HG03432 (cell line): ENCODE measurements around the gene ZBED4.
A peak's percentile ranks its signal among the peaks of the same experiment; 100 is the strongest.

Experiments used
- ATAC-seq: cut with Tn5 transposase; IDR thresholded peaks from one replicate; pipeline ENCODE4 v1.9.1; 2021; ENCODE audit warnings: mild to moderate bottlenecking, moderate library complexity; ENCODE audit not compliant: unreplicated experiment

The ZBED4 gene

GRCh38 chr22:49899530-49899929 is 45.9 kb downstream of the ZBED4 start:
- no peak for ATAC-seq

GRCh38 chr22:49900441-49901230 is 47.0 kb downstream of the ZBED4 start:
- ATAC-seq = no peak

DNA sequence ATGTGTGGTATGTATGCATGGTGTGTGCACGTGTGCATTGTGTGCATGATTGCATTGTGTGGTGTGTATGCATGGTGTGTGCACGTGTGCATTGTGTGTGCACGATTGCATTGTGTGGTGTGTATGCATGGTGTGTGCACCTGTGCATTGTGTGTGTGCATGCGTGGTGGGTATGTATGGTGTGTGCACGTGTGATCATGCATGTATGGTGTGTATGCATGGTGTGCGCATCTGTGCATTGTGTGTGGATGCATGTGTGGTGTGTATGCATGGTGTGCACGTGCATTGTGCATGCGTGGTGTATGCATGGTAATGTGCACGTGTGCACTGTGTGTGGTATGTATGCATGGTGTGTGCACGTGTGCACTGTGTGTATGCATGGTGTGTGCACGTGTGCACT is 47.8 kb downstream of the ZBED4 start:
- no peak for ATAC-seq

DNA sequence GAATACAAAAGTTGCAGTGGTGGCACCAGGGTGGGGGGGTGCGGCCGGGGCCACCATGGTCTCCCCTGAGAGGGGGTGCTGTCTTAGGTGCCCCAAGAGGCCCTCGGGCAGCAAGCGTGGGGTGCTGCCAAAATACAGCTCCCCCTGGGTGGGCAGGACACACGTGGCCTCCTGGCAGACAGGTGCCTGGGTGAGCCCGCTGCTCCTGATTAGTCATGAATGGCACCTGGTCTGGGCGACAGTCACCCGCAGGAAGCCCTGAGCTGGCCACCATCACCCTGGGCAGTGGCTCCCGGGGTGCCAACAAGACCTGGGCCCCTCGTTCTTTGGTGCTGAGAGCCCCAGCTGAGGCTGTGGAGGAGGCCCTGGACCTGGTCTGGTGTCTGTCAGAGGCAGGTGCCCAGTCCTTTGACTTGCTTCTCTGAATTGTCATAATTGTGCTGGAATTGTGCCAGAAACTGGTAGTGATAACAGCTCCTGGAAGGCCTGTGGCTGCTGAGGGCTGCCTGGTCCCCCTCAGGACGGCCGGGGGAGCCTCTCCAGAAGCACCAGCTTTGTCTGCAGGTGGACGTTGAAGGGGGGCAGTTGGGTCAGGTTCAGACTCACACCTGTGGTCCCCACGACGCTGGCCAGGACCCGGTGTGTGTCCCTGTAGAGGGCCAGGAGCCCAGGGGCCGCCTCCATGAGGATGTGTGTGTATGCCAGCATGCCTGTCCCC is 49.8 kb downstream of the ZBED4 start:
- no peak for ATAC-seq

- no peak for ATAC-seq
Measured at GRCh38 chr22:49904040-49904369, 50.4 kb downstream of the ZBED4 start.

DNA sequence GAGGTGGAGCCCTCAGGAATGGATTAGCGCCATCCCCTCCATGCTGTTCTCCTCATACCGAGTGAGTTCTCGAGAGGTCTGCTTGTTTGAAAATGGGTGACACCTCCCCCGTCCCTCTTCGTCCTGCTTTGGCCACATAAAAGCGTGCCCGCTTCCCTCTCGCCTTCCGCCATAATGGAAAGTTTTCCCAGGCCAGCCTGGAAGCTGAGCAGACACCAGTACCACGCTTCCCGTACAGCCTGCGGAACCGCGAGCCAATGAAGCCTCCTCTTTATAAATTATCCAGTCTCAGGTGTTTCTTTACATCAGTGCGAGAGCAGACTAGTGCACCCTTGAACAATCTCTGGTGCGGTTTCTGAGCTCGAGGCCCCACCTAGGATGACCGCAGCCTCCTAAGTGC is 51.8 kb downstream of the ZBED4 start:
- no peak for ATAC-seq

DNA sequence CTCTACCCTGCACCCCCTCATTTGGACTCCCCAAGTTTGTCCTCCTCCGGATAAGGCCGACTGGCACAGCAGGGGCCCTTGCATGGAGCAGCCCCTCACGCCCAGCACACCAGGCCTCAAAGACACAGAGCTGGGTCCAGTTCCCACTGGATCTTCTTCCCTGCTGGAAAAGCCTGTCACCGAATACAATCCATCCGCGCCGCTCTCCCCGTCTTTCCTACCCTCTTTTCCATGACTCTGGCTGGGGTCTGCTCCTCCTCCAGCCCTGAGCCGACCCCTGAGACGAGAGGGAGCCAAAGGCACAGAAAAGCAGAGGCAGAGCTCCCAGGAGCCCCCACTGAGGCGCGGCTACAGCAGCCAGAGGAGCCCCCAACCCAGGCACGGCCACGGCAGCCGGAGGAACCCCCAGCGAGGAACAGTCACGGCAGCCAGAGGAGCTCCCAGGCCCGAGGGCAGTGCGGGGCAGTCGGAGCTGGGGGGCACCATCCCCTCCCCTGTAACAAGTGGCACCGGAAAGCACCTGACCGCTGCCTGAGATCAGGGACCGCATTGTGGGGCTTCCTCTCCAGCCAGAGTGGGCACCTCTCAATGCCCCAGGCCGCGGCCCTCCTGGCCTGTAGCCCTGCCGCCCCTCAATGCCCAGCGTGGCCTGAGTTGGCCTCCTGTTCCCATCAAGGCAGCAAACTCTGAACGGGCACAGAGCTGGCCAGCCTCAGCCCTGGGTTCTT is 52.6 kb downstream of the ZBED4 start:
- no peak for ATAC-seq

DNA sequence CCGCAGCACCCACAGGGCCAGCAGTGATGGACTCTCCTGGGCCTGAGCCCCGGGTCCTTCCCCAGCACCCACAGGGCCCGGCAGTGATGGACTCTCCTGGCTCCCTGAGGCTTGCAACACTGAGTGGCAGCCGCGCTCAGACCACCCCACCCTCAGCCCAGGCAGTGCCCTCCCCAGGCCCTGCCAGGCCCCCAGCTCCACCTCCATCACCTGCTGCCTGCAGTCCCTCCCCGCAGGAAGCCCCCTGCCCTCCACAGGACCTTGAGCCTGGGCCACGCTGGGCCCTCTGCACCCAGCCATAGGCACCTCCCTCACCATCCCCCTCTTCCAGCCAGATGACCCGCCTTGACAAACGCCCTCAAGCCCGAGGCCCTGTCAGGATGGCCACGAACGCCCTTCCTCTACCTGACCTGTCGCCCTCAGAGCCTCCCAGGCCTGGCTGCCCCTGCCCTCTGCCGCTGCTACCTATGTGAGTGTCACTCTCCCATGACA is 53.2 kb downstream of the ZBED4 start:
- ATAC-seq = no peak

DNA sequence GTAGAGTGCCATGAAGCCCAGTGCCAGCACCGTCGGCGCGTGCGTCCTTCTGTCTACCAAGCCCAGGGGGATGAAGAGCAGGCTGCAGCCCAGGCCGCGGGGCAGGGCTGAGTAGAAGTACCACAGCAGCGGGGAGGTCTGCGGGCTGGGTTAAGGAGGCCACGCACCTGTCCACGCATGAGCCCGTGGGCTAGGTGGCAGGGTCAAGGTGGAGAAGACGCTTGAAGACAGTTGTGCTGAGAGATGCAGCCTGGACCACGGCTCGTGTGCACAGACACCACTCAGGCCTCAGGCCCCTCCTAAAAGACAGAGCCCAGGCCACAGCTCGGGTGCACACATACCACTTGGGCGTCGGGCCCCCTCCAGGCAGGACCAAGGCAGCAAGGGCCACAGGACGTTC is 54.2 kb downstream of the ZBED4 start:
- no peak for ATAC-seq

DNA sequence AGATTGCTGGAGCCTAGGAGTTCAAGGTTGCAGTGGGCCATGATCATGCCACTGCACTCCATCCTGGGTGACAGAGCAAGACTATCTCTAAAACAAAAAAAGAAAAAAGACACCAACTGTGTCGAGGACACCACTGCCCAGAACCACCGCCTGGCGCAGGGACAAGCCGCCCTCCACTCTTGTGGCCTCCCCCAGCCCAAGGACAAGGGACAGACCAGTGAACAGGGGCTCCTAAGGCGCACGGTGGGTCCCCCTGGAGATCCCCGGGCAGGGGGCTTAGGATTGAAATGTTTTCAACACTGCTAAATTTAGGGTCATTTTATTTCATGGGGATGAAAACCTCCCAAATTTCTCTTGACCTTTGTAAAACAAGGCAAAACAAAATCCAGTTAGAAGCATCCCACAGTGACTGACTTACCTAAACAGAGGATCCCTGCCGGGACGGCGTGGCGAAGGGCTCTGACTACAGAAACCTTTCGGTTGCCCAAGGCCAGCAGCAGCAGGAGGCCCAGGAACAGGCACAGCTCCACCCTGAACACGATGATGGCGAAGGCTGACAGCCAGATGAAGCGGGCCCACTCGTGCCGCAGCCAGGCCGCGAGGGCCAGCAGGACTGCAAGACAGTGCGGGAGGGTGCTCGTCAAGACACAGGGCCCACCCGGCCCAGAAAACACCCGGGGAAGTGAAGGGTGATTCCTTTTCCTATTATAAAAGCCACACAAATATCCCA is 56.0 kb downstream of the ZBED4 start:
- ATAC-seq = no peak

DNA sequence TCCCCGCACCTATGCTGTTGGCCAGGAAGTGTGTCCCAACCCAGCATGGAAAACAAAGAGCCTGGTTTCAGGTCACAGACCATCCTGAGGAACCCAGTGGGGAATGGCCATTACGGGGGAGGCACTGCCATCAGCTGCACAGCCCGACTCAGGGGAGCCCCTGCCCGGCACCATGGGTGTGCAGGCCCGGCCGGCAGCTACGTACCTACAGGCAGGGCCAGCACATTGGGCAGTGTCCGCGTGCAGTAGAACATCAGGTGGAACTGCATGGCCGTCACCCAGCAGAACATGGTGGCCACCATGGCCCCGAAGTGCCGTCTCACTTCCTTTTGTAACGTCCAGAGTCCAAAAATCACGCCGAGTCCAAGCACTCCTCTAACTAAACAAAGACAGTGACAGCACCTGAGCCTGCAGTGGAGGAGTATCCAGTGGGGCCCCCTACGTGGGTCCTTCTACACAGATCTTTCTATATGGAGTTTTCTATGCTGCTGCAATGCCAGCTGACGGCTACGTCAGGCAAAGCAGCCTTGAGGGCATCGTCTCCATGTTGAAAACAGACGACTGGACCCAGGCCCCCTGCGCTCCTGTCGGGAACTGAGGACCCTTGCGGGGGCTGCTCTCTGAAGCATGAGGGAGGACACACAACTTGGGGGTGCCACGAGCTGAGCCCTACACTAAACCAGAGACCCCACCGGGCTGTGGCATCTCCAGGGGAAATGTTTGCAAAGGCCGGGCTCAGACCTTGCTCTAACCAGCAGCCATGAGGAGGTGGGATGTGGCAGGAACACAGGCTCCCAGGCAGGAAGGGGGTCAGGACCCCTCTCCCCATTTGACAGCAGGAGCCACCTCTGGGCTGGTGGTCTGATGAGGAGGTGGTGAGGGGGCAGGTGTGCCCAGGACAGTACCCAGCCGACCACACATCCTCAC is 56.8 kb downstream of the ZBED4 start:
- ATAC-seq = no peak

DNA sequence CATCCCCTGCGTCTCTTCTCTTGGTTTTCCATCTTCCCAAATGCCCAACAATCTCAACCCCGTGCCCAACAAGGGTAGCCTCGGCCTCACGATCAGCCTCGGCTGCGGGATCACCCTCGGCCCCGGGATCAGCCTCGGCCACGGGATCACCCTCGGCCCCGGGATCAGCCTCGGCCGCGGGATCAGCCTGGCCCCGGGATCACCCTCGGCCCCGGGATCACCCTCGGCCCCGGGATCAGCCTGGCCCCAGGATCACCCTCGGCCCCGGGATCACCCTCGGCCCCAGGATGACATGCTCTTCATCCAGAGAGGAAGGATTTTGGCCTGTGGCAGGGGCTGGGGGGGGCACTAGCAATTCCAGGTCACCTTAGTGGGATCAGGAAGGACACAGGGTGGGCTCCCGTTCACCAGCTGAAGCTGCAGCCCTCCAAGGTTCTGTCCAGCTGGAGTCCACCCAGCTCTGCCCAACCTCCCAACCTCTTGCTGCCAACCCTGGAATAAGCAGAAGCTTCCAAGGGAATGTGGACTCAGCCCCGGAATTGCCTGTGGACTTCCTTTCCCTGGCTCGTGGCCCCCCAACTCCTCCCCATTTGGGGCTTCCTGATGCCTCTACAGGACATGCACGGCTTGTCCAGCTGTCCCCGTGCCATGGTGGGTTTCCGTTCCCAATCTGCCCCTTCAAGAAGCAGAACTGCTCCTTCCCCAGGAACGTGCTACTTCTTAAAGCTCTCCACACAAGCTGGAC is 58.4 kb downstream of the ZBED4 start:
- ATAC-seq = no peak

DNA sequence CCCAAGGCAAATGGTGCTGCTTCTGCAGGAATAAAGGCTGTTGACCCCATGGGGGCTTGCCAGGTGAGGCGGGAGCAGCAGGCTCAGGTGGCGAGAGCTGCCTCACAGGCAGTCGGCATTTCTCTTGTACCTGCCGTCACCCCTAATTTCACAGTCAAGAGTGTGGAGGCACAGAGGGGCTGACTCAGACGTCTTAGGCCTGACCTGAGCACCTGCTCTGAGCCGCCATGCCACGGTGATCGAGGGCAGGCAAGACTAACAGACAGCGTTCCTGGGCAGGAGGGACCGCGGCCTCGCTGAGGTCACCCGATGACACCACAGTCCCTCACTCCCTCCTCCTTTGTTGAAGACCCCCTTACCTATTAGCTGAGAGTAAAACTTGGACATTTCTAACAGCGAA is 59.4 kb downstream of the ZBED4 start:
- no peak for ATAC-seq

GRCh38 chr22:49913446-49913845 is 59.8 kb downstream of the ZBED4 start:
- ATAC-seq = no peak

- ATAC-seq = no peak
Measured at GRCh38 chr22:49914256-49914655, 60.6 kb downstream of the ZBED4 start.

DNA sequence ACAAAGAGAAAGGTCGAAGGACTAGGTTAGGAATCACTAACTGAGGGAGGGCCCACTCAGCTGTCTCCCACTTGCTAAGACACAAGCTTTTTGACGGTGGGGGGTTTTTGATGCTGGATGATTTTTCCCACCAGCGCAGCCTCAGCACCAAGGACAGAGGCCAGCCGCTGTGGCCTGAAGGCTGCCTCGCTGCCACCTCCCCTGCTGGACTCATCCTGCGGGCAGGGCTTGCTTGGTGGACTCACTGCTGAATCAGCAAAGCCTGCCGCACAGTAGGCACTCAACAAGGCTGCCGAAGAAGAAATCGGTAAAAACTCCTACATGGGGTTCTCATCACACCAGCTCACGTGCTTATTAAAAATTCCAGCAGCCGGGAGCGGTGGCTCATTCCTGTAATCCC is 62.0 kb downstream of the ZBED4 start:
- no peak for ATAC-seq

GRCh38 chr22:49916831-49917230 is 63.2 kb downstream of the ZBED4 start:
- ATAC-seq = no peak

- peak; percentile 87 for ATAC-seq
Measured at GRCh38 chr22:49917974-49918910, 64.6 kb downstream of the ZBED4 start, which contains the start of the genes ALG12 and CRELD2. Gene ALG12 (minus strand): TSS chr22:49918438. CDS start chr22:49913765, 4,673 bp downstream. Gene CRELD2 (plus strand): TSS chr22:49918634. CDS start chr22:49918770, 136 bp downstream.
